ENCODE measurements around the gene CRIP1. TPM values are rescaled to one million over a fixed set of nuclear protein-coding genes. Genes with fewer than 3 reads are reported as not detected.

The CRIP1 gene
- total and polyA plus RNA-seq, 2 experiments from 2014 or later, result 0.80 to 8.4 TPM

GRCh38 chr14:105478398-105479251, 8.1 kb upstream of the CRIP1 start (continued):
- TF ChIP-seq ETS1 (IDR thresholded peaks at IDR 0.05) (no peak), NANOG (IDR thresholded peaks at IDR 0.05; ENCODE audit: borderline replicate concordance) (no peak), REST (IDR thresholded peaks at IDR 0.05; ENCODE audit: unreplicated experiment) (no peak)

- Mint-ChIP-seq H3K4me3 (peak overlapping the region; percentile 56), H3K9me3 (no peaks in the 10 kb centered on the region), H3K36me3 (ENCODE audit: low read depth) (no peaks in the 10 kb centered on the region), H3K27ac (no peak overlapping the region), H3K27me3 (ENCODE audit: insufficient read depth, low read depth, poor library complexity) (peaks cover 66% of the 10 kb centered on the region), H3K4me1 (peaks cover 20% of the 10 kb centered on the region; the same call in 2 of the 3 replicates)
- peak overlapping the region; percentile 72 for H3K4me2 ChIP-seq
- H3K9me2 ChIP-seq (ENCODE audit: insufficient read depth), result no peaks in the 10 kb centered on the region
- DNase-seq (ENCODE audit: low spot score) (no peak), ATAC-seq (no peak)
- no peaks in the 10 kb centered on the region for H3K36me3 ChIP-seq (ENCODE audit: insufficient read depth)
- H3K4me3 ChIP-seq, result peak overlapping the region; percentile 47
- H3K27ac ChIP-seq (ENCODE audit: low read depth), result no peak overlapping the region
- no peaks in the 10 kb centered on the region for H4K20me1 ChIP-seq (replicated peaks; ENCODE audit: insufficient read depth)
- peaks cover 17% of the 10 kb centered on the region; the same call in 1 of the 2 replicates for H3K4me1 ChIP-seq (ENCODE audit: insufficient read depth)
- no peaks in the 10 kb centered on the region for H3K79me2 ChIP-seq (replicated peaks; ENCODE audit: insufficient read depth)
- peaks cover 92% of the 10 kb centered on the region for H3K27me3 ChIP-seq (ENCODE audit: insufficient read depth)
- H2AFZ ChIP-seq, result no peak overlapping the region
- TF ChIP-seq CTCF (conservative IDR thresholded peaks at IDR 0.05; ENCODE audit: low read depth in 2 of 2), result no peak
- TF ChIP-seq POLR2AphosphoS5 (IDR thresholded peaks at IDR 0.05; ENCODE audit: low read depth), result no peak
- TF ChIP-seq EZH2 (IDR thresholded peaks at IDR 0.05; ENCODE audit: low read depth, unreplicated experiment), result peak; percentile 78
- H3F3A ChIP-seq (replicated peaks; ENCODE audit: low read depth), result 0 out of 2 replicates have a peak, but pooled peaks cover 4% of the 10 kb centered on the region
These were observed 7.1 kb upstream of the CRIP1 start for GRCh38 chr14:105479431-105480158.

Data from GM23338 (cell line).